Trophoblast cell (in vitro differentiated cells and primary cell): ENCODE data around the gene ZNF862.
A peak's percentile ranks its signal among the peaks of the same experiment; 100 is the strongest.

Source experiments
- DNase-seq, 2 donors: peaks; one replicate each; pipeline ENCODE4 v3.0.0-alpha.2; 2016
- H2AFZ ChIP-seq: 2 replicates; pipeline ENCODE4 v1.6.1; 2013; ENCODE audit warnings: low read length, moderate library complexity, mild to moderate bottlenecking; ENCODE audit not compliant: insufficient read depth, poor library complexity
- H2AK5ac ChIP-seq: 2 replicates; pipeline ENCODE4 v1.6.1; 2013; ENCODE audit warnings: mild to moderate bottlenecking, low read length
- H2BK120ac ChIP-seq: 2 replicates; pipeline ENCODE4 v1.6.1; 2013; ENCODE audit warnings: low read length, mild to moderate bottlenecking, moderate library complexity; ENCODE audit not compliant: insufficient read depth, poor library complexity
- H2BK12ac ChIP-seq: 2 replicates; pipeline ENCODE4 v1.6.1; 2013; ENCODE audit warnings: mild to moderate bottlenecking, low read length, moderate library complexity
- H2BK5ac ChIP-seq: 2 replicates; pipeline ENCODE4 v1.6.1; 2013; ENCODE audit warnings: low read length, low read depth, moderate library complexity, mild to moderate bottlenecking; ENCODE audit not compliant: poor library complexity
- H3K14ac ChIP-seq: 2 replicates; pipeline ENCODE4 v1.6.1; 2013; ENCODE audit warnings: mild to moderate bottlenecking, low read length
- H3K18ac ChIP-seq: 2 replicates; pipeline ENCODE4 v1.6.1; 2013; ENCODE audit warnings: mild to moderate bottlenecking, low read length
- H3K23ac ChIP-seq: 2 replicates; pipeline ENCODE4 v1.6.1; 2013; ENCODE audit warnings: low read length
- H3K27ac ChIP-seq: 2 replicates; pipeline ENCODE4 v1.5.1; 2013; ENCODE audit warnings: low read depth, mild to moderate bottlenecking, inconsistent platforms, low read length, moderate library complexity
- H3K27me3 ChIP-seq: 2 replicates; pipeline ENCODE4 v1.6.1; 2013; ENCODE audit warnings: inconsistent platforms, mild to moderate bottlenecking, low read length, moderate library complexity; ENCODE audit not compliant: insufficient read depth
- H3K36me3 ChIP-seq, 2 experiments: 1 replicate in 1 of 2; 2 replicates in 1 of 2; pipeline ENCODE4 v1.6.1; 2013; ENCODE audit warnings: low read length in 2 of 2, mild to moderate bottlenecking in 2 of 2, moderate library complexity in 1 of 2; ENCODE audit not compliant: insufficient read depth in 2 of 2, control insufficient read depth in 1 of 2
- H3K4ac ChIP-seq: 2 replicates; pipeline ENCODE4 v1.6.1; 2013; ENCODE audit warnings: low read depth, mild to moderate bottlenecking, low read length, moderate library complexity
- H3K4me1 ChIP-seq, 2 experiments: 1 replicate in 1 of 2; 2 replicates in 1 of 2; pipeline ENCODE4 v1.6.1; 2013; ENCODE audit warnings: low read length in 2 of 2, mild to moderate bottlenecking in 2 of 2, moderate library complexity in 1 of 2; ENCODE audit not compliant: insufficient read depth in 2 of 2, control insufficient read depth in 1 of 2
- H3K4me2 ChIP-seq: 2 replicates; pipeline ENCODE4 v1.6.1; 2013; ENCODE audit warnings: inconsistent platforms, mild to moderate bottlenecking, low read length, moderate library complexity
- H3K4me3 ChIP-seq: 2 replicates; pipeline ENCODE4 v1.5.1; 2013; ENCODE audit warnings: mild to moderate bottlenecking, low read depth, low read length, inconsistent platforms
- H3K79me1 ChIP-seq: one replicate; pipeline ENCODE4 v1.6.1; 2013; ENCODE audit warnings: low read length
- H3K79me2 ChIP-seq: 2 replicates; pipeline ENCODE4 v1.6.1; 2013; ENCODE audit warnings: low read length, mild to moderate bottlenecking; ENCODE audit not compliant: control insufficient read depth, insufficient read depth, poor library complexity
- H3K9ac ChIP-seq: 2 replicates; pipeline ENCODE4 v1.6.1; 2013; ENCODE audit warnings: mild to moderate bottlenecking, low read length
- H3K9me3 ChIP-seq: 2 replicates; pipeline ENCODE4 v1.6.1; 2013; ENCODE audit warnings: low read depth, mild to moderate bottlenecking, control low read depth, inconsistent platforms, low read length; ENCODE audit not compliant: insufficient read depth
- H4K12ac ChIP-seq: 2 replicates; pipeline ENCODE4 v1.6.1; 2013; ENCODE audit warnings: low read depth, mild to moderate bottlenecking, low read length, moderate library complexity
- H4K8ac ChIP-seq: 2 replicates; pipeline ENCODE4 v1.6.1; 2013; ENCODE audit warnings: low read depth, mild to moderate bottlenecking, low read length, moderate library complexity
- H4K91ac ChIP-seq: one replicate; pipeline ENCODE4 v1.6.1; 2013; ENCODE audit warnings: low read depth, mild to moderate bottlenecking, low read length, moderate library complexity
- WGBS: extraction: QIAGEN DNeasy Blood & Tissue Kit; methylation state at CpG from one replicate; pipeline ENCODE4 v1.1.7; 2013; ENCODE audit warnings: missing lambda C conversion rate; ENCODE audit not compliant: insufficient read length, insufficient coverage; ENCODE audit errors: extremely low coverage; 5-methylcytosine and 5-hydroxymethylcytosine counted together

Gene ZNF862

GRCh38 chr7:149800169-149800555 lies 38.0 kb upstream of the ZNF862 start:
- Histone ChIP-seq H3K4me3 (peak overlapping the region; percentile 40), H3K18ac (no peak overlapping the region), H3K9me3 (no peaks in the 10 kb centered on the region), H4K12ac (no peak overlapping the region), H3K14ac (no peak overlapping the region), H3K36me3 (no peaks in the 10 kb centered on the region), H3K23ac (no peak overlapping the region), H3K9ac (no peak overlapping the region), H2BK120ac (no peak overlapping the region), H3K4me1 (no peaks in the 10 kb centered on the region), H3K27me3 (no peaks in the 10 kb centered on the region), H2AK5ac (no peak overlapping the region), H3K4me2 (no peak overlapping the region), H4K8ac (no peak overlapping the region), H3K79me1 (no peaks in the 10 kb centered on the region), H3K27ac (no peak overlapping the region), H2BK5ac (no peak overlapping the region), H2AFZ (no peak overlapping the region), H3K79me2 (no peaks in the 10 kb centered on the region), H3K4ac (no peak overlapping the region), H4K91ac (no peak overlapping the region), H2BK12ac (no peak overlapping the region)
- no peak for DNase-seq
- WGBS, result no CpG with 5 or more reads among the region's 13 CpGs

GRCh38 chr7:149801002-149801566 lies 37.1 kb upstream of the ZNF862 start:
- H3K4me1 ChIP-seq, result no peaks in the 10 kb centered on the region
- WGBS, result 94% methylated on average over 2 of the region's 2 CpGs
- no peak overlapping the region for H3K18ac ChIP-seq

GRCh38 chr7:149801816-149802215 lies 36.4 kb upstream of the ZNF862 start:
- H2BK120ac ChIP-seq, result no peak overlapping the region
- no peak overlapping the region for H3K18ac ChIP-seq
- H3K79me1 ChIP-seq, result no peaks in the 10 kb centered on the region
- H3K4me1 ChIP-seq, result no peaks in the 10 kb centered on the region
- no peak overlapping the region for H2AK5ac ChIP-seq
- DNase-seq, result no peak
- no peak overlapping the region for H3K14ac ChIP-seq
- H3K9ac ChIP-seq, result no peak overlapping the region
- H3K4ac ChIP-seq, result no peak overlapping the region
- H4K91ac ChIP-seq, result no peak overlapping the region
- WGBS, result no CpG with 5 or more reads among the region's 16 CpGs
- H3K4me3 ChIP-seq, result no peak overlapping the region
- no peaks in the 10 kb centered on the region for H3K27me3 ChIP-seq
- H3K79me2 ChIP-seq, result no peaks in the 10 kb centered on the region
- H3K23ac ChIP-seq, result no peak overlapping the region
- H3K4me2 ChIP-seq, result no peak overlapping the region
- no peaks in the 10 kb centered on the region for H3K36me3 ChIP-seq
- H4K8ac ChIP-seq, result no peak overlapping the region
- no peak overlapping the region for H4K12ac ChIP-seq
- no peak overlapping the region for H2BK12ac ChIP-seq
- H3K9me3 ChIP-seq, result no peaks in the 10 kb centered on the region
- no peak overlapping the region for H2BK5ac ChIP-seq
- H2AFZ ChIP-seq, result no peak overlapping the region
- H3K27ac ChIP-seq, result no peak overlapping the region

More at GRCh38 chr7:149801002-149801566, 37.1 kb upstream of the ZNF862 start:
- Histone ChIP-seq H3K36me3 (no peaks in the 10 kb centered on the region), H3K4me3 (no peak overlapping the region), H2BK5ac (no peak overlapping the region), H2BK120ac (no peak overlapping the region), H3K27ac (no peak overlapping the region), H3K4me2 (no peak overlapping the region), H2AFZ (no peak overlapping the region), H3K79me2 (no peaks in the 10 kb centered on the region), H3K9me3 (no peaks in the 10 kb centered on the region), H3K23ac (no peak overlapping the region), H2AK5ac (no peak overlapping the region), H4K12ac (no peak overlapping the region), H3K14ac (no peak overlapping the region), H3K4ac (no peak overlapping the region), H2BK12ac (no peak overlapping the region), H4K91ac (no peak overlapping the region), H3K79me1 (no peaks in the 10 kb centered on the region), H3K9ac (no peak overlapping the region), H3K27me3 (no peaks in the 10 kb centered on the region), H4K8ac (no peak overlapping the region)
- DNase-seq, result no peak

GRCh38 chr7:149802966-149803365 lies 35.2 kb upstream of the ZNF862 start:
- Histone ChIP-seq H3K4me1 (no peaks in the 10 kb centered on the region), H4K12ac (no peak overlapping the region), H2AFZ (no peak overlapping the region), H2BK12ac (no peak overlapping the region), H3K4me2 (no peak overlapping the region), H2BK5ac (no peak overlapping the region), H4K8ac (no peak overlapping the region), H3K23ac (no peak overlapping the region), H4K91ac (no peak overlapping the region), H3K27ac (no peak overlapping the region), H3K18ac (no peak overlapping the region), H3K9ac (no peak overlapping the region), H3K79me1 (no peaks in the 10 kb centered on the region), H2AK5ac (no peak overlapping the region), H3K27me3 (no peaks in the 10 kb centered on the region), H3K9me3 (no peaks in the 10 kb centered on the region), H3K79me2 (no peaks in the 10 kb centered on the region), H3K14ac (no peak overlapping the region), H2BK120ac (no peak overlapping the region), H3K36me3 (no peaks in the 10 kb centered on the region), H3K4ac (no peak overlapping the region), H3K4me3 (no peak overlapping the region)
- WGBS, result no CpG with 5 or more reads among the region's 12 CpGs
- DNase-seq, result no peak
